Panc1 (cell line): ENCODE results near the gene GPC1. TPM values are rescaled to one million over a fixed set of nuclear protein-coding genes. Genes with fewer than 3 reads are reported as not detected.

Source experiments
- ATAC-seq: fragments of 200-7000 bp; cut with Tn5 transposase; 2 replicates; pipeline ENCODE4 v1.9.1; 2020; ENCODE audit warnings: mild to moderate bottlenecking, moderate library complexity
- BruUV-seq: library from RNA; stranded (reverse); fragments of 400-500 nt; replicated peaks from 2 replicates; lab custom pipeline; 2021; lab: Mats Ljungman, UMichigan
- CTCF ChIA-PET: fragments of 300-600 bp; sonication (Branson Sonifier 250); formaldehyde crosslinking; loops from one replicate; lab custom pipeline; 2022; ENCODE audit warnings: antibody characterized with exemption; lab: Charles Lee
- POLR2A ChIA-PET: fragments of 300-600 bp; sonication (Branson Sonifier 250); formaldehyde crosslinking; loops from one replicate; lab custom pipeline; 2022; ENCODE audit warnings: antibody characterized with exemption; lab: Charles Lee
- DNase-seq: peaks from one replicate; pipeline ENCODE4 v3.0.0-alpha.2; 2010; ENCODE audit warnings: low read depth, low spot score
- H3K27ac ChIP-seq: 2 replicates; pipeline ENCODE4 v1.5.1; 2011; ENCODE audit warnings: mild to moderate bottlenecking, low read length, inconsistent platforms
- H3K27me3 ChIP-seq: fragments of 200-500 bp; sonication (Bioruptor generic); 2 replicates; pipeline ENCODE4 v1.6.0; 2014; ENCODE audit warnings: low read length, inconsistent platforms; ENCODE audit not compliant: control insufficient read depth, insufficient read depth
- H3K36me3 ChIP-seq: fragments of 200-500 bp; sonication (Bioruptor generic); 2 replicates; pipeline ENCODE4 v1.5.1; 2014; ENCODE audit warnings: inconsistent platforms, mild to moderate bottlenecking, low read length, moderate library complexity; ENCODE audit not compliant: control insufficient read depth, insufficient read depth
- H3K4me1 ChIP-seq: 2 replicates; pipeline ENCODE4 v1.5.1; 2011; ENCODE audit warnings: inconsistent platforms, mild to moderate bottlenecking, low read length, moderate library complexity; ENCODE audit not compliant: control insufficient read depth, insufficient read depth
- H3K4me3 ChIP-seq, 2 experiments: 2 replicates each; pipeline ENCODE4 v1.5.1; 2011 to 2012; ENCODE audit warnings: low read depth in 2 of 2, low read length in 2 of 2, mild to moderate bottlenecking in 2 of 2, inconsistent platforms in 1 of 2, moderate library complexity in 1 of 2
- H3K9me3 ChIP-seq: fragments of 200-500 bp; sonication (Bioruptor generic); 2 replicates; pipeline ENCODE4 v1.5.1; 2014; ENCODE audit warnings: low read depth, mild to moderate bottlenecking, inconsistent platforms, low read length, moderate library complexity; ENCODE audit not compliant: control insufficient read depth, insufficient read depth
- CTCF ChIP-seq: fragments of 450-650 bp; IDR thresholded peaks from 2 replicates; pipeline ENCODE4 v1.5.1; 2017; ENCODE audit warnings: mild to moderate bottlenecking
- POLR2AphosphoS5 ChIP-seq: IDR thresholded peaks from 2 replicates; pipeline ENCODE4 v1.6.1; 2012; ENCODE audit warnings: mild to moderate bottlenecking, low read depth, low read length, moderate library complexity
- REST ChIP-seq, 2 experiments: IDR thresholded peaks; 2 replicates each; pipeline ENCODE4 v1.6.1; 2011 to 2012; ENCODE audit warnings: low read depth in 2 of 2, control low read depth in 1 of 2, low read length in 1 of 2, mild to moderate bottlenecking in 1 of 2, moderate library complexity in 1 of 2; ENCODE audit not compliant: insufficient read depth in 1 of 2
- SIN3A ChIP-seq: IDR thresholded peaks from 2 replicates; pipeline ENCODE4 v1.6.1; 2012; ENCODE audit warnings: low read depth, mild to moderate bottlenecking, low read length, moderate library complexity, borderline replicate concordance; ENCODE audit not compliant: insufficient read depth
- TCF7L2 ChIP-seq: IDR thresholded peaks from 2 replicates; pipeline ENCODE4 v1.6.1; 2011; ENCODE audit warnings: mild to moderate bottlenecking, low read depth, low read length, inconsistent platforms
- in situ Hi-C: cut with HindIII; loops from 2 replicates; pipeline ENCODE4 v1.10.0; 2016; ENCODE audit warnings: low sequenced_read_pairs, low pct_unique_long_range_greater_than_20kb
- intact Hi-C: fragments of 100-400 bp; cut with micrococcal nuclease; formaldehyde crosslinking; loops from one replicate; pipeline ENCODE4 v1.10.0; 2022; ENCODE audit not compliant: unreplicated experiment
- total RNA-seq: library from RNA; stranded (reverse); gene quantifications from one replicate; pipeline ENCODE4 v1.2.1, GENCODE V29; 2021; ENCODE audit not compliant: unreplicated experiment

The GPC1 gene
- total RNA-seq, 1 experiment from 2014 or later, result 88.7 TPM

GRCh38 chr2:240451108-240451611 is 15.7 kb downstream of the GPC1 start:
- no peaks in the 10 kb centered on the region for H3K36me3 ChIP-seq
- ChIA-PET POLR2A (no interaction called here), CTCF (interaction anchor here (0.8 kb wide), 1 partner anchor 218 kb away, joined by 6 read pairs; no protein-coding TSS in a partner anchor)
- H3K27ac ChIP-seq, result peak overlapping the region; percentile 71
- H3K27me3 ChIP-seq, result no peaks in the 10 kb centered on the region
- intact Hi-C loops, result no loop called here
- H3K9me3 ChIP-seq, result no peaks in the 10 kb centered on the region
- H3K4me1 ChIP-seq, result peaks cover 44% of the 10 kb centered on the region
- no peak overlapping the region for H3K4me3 ChIP-seq
- 0 out of 2 replicates have a peak, but pooled peaks have one; percentile 17 for ATAC-seq
- no peak for DNase-seq
- no peak for TF ChIP-seq CTCF
- TF ChIP-seq REST (IDR thresholded peaks at IDR 0.05; ENCODE audit: insufficient read depth in 1 of 2, low read depth in 2 of 2, low read length in 1 of 2), result no peak
- TF ChIP-seq TCF7L2, result no peak
- TF ChIP-seq POLR2AphosphoS5, result no peak
- no peak for TF ChIP-seq SIN3A
- no TSS peak for BruUV-seq
- in situ Hi-C loops, result no loop called here

GRCh38 chr2:240451791-240452461 is 16.5 kb downstream of the GPC1 start:
- peak overlapping the region; percentile 71 for H3K27ac ChIP-seq
- no peaks in the 10 kb centered on the region for H3K36me3 ChIP-seq
- intact Hi-C loops, result no loop called here
- ATAC-seq (peak; percentile 0; the same call in 1 of the 2 replicates), DNase-seq (no peak)
- POLR2A ChIA-PET, result no interaction called here
- H3K4me1 ChIP-seq, result peaks cover 51% of the 10 kb centered on the region
- peak overlapping the region; percentile 43 to 58 for H3K4me3 ChIP-seq
- in situ Hi-C loops, result no loop called here
- H3K9me3 ChIP-seq, result no peaks in the 10 kb centered on the region
- TF ChIP-seq CTCF (no peak), REST (IDR thresholded peaks at IDR 0.05; ENCODE audit: insufficient read depth in 1 of 2, low read depth in 2 of 2, low read length in 1 of 2) (no peak), TCF7L2 (no peak), POLR2AphosphoS5 (no peak), SIN3A (no peak)
- no peaks in the 10 kb centered on the region for H3K27me3 ChIP-seq
- CTCF ChIA-PET, result interaction anchor here (0.8 kb wide), 1 partner anchor 219 kb away, joined by 6 read pairs; no protein-coding TSS in a partner anchor
- BruUV-seq, result no TSS peak
